ENCODE results near the gene SLC30A5. TPM values are rescaled to one million over a fixed set of nuclear protein-coding genes. Genes with fewer than 3 reads are reported as not detected.
"Not testable (repeated sequence)": the region's sequence is repeated elsewhere in the genome, so short reads cannot be mapped to it uniquely, and the experiment has no call there.

SLC30A5 gene
- total RNA-seq = 10 to 100 TPM; 72.2 to 79.3 TPM

- H3K27me3 ChIP-seq (replicated peaks; ENCODE audit: insufficient read depth) = no peaks in the 10 kb centered on the region
- intact Hi-C loops (cut with DNase I) = loop anchor here (5.0 to 10.0 kb wide), 3 partner anchors 73 to 238 kb away; partner anchors contain the start of genes CCDC125 and CCNB1
- TF ChIP-seq POLR2AphosphoS5 (IDR thresholded peaks at IDR 0.05) (peak; percentile 98), POLR2A (IDR thresholded peaks at IDR 0.05) (peak; percentile 94)
- TF ChIP-seq, protein P1, sequence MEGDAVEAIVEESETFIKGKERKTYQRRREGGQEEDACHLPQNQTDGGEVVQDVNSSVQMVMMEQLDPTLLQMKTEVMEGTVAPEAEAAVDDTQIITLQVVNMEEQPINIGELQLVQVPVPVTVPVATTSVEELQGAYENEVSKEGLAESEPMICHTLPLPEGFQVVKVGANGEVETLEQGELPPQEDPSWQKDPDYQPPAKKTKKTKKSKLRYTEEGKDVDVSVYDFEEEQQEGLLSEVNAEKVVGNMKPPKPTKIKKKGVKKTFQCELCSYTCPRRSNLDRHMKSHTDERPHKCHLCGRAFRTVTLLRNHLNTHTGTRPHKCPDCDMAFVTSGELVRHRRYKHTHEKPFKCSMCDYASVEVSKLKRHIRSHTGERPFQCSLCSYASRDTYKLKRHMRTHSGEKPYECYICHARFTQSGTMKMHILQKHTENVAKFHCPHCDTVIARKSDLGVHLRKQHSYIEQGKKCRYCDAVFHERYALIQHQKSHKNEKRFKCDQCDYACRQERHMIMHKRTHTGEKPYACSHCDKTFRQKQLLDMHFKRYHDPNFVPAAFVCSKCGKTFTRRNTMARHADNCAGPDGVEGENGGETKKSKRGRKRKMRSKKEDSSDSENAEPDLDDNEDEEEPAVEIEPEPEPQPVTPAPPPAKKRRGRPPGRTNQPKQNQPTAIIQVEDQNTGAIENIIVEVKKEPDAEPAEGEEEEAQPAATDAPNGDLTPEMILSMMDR (IDR thresholded peaks at IDR 0.05) = peak; percentile 84 to 98 (median 96)
- peak; percentile 99 for DNase-seq (ENCODE audit: low spot score)
- H3K27ac ChIP-seq = peak within 1 kb of the TSS; percentile 93 to 96
- peak within 1 kb of the TSS; percentile 85 to 92 for H3K4me3 ChIP-seq
- H3K9me3 ChIP-seq = no peaks in the 10 kb centered on the region
- H3K36me3 ChIP-seq = no peaks in the 10 kb centered on the region
- 0% methylated on average over 51 of the region's 79 CpGs for WGBS
- peaks cover 7% of the 10 kb centered on the region for H3K4me1 ChIP-seq (replicated peaks)
Measured at GRCh38 chr5:69093771-69094482, at the start of gene SLC30A5. Gene SLC30A5, plus strand, starts transcription at chr5:69094014. Its CDS starts 242 bp downstream, at chr5:69094256.

DNA sequence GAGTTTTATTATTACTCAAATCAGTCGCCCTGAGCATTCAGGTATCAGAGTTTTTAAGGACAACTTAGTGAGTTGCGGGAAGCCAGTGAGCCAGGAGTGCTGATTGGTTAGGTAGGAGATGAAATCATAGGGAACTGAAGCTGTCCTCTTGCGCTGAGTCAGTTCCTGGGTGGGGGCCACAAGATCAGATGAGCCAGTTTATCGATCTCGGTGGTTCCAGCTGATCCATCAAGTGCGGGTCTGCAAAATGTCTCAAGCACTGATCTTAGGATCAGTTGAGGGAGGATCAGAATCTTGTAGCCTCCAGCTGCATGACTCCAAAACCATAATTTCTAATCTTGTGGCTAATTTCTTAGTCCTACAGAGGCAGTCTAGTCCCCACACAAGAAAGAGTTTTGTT lies 48.6 kb upstream of the SLC30A5 start:
- H3K4me3 ChIP-seq; H3K9me3 ChIP-seq; intact Hi-C loops (cut with DNase I); DNase-seq (ENCODE audit: low spot score); H3K4me1 ChIP-seq (replicated peaks); H3K27ac ChIP-seq; H3K27me3 ChIP-seq (replicated peaks; ENCODE audit: insufficient read depth); H3K36me3 ChIP-seq: not testable (repeated sequence)
- 95% methylated on average over 6 of the region's 6 CpGs for WGBS

DNA sequence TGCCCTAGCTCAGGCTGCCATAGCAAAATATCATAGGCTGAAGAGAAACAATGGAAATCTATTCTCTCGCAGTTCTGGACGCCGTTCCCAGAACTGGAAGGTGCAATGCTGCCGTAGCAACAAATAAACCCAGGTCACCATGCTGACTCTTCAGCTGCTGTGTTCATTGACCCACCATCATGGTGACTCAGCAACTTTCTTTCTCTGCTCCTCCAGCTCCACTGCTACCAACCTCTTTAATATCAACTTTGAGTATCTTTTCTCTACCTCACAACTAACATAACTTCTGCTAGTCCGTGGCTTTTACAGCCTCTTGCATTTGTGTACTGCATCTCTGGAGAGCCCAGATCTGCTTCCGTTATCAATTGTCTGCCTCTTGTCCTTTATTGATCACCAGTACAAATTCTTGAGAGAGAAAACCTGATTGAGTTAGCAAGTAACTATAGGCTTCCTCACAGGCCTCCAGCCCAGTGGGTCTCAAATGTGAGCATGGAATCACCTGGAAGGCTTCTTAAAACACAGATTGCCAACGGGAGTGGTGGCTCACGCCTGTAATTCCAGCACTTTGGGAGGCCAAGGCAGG lies 47.3 kb upstream of the SLC30A5 start:
- H3K27me3 ChIP-seq (replicated peaks; ENCODE audit: insufficient read depth) = no peaks in the 10 kb centered on the region
- TF ChIP-seq, protein P1 (IDR thresholded peaks at IDR 0.05) = no peak
- TF ChIP-seq POLR2A (IDR thresholded peaks at IDR 0.05) = no peak
- no peak for TF ChIP-seq POLR2AphosphoS5 (IDR thresholded peaks at IDR 0.05)
- no peak overlapping the region for H3K27ac ChIP-seq
- H3K4me3 ChIP-seq = no peak overlapping the region
- H3K36me3 ChIP-seq = no peaks in the 10 kb centered on the region
- no peaks in the 10 kb centered on the region for H3K9me3 ChIP-seq
- 95% methylated on average over 8 of the region's 8 CpGs for WGBS
- H3K4me1 ChIP-seq (replicated peaks) = no peaks in the 10 kb centered on the region
- intact Hi-C loops (cut with DNase I) = no loop called here
- DNase-seq (ENCODE audit: low spot score) = no peak

DNA sequence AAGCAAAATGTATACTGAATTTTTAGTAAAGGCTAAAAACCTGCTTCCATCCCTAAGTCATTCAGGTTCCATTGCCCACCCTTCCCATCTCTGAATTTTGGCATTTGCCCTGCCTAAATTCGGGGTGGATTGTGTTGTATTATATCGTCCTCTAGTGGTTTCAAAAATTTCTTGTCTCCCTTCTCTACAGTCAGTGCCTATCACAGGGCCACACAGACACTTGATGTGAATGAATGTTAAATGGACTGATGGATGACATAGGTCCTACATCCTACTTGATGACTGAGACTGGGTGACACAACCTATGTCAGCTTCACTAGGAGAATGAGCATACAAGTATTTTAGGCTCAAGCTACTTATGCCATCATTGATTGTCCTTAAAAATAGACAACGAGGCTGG lies 45.6 kb upstream of the SLC30A5 start:
- H3K27me3 ChIP-seq (replicated peaks; ENCODE audit: insufficient read depth) = no peaks in the 10 kb centered on the region
- H3K4me3 ChIP-seq = no peak overlapping the region
- no peak overlapping the region for H3K27ac ChIP-seq
- H3K36me3 ChIP-seq = no peaks in the 10 kb centered on the region
- no peak for TF ChIP-seq POLR2A (IDR thresholded peaks at IDR 0.05)
- TF ChIP-seq, protein P1 (IDR thresholded peaks at IDR 0.05) = peak in 3 of 4 experiments; percentile 14 to 49 (median 48)
- no peak for TF ChIP-seq POLR2AphosphoS5 (IDR thresholded peaks at IDR 0.05)
- 28% methylated on average over 3 of the region's 3 CpGs for WGBS
- intact Hi-C loops (cut with DNase I) = no loop called here
- H3K4me1 ChIP-seq (replicated peaks) = no peaks in the 10 kb centered on the region
- DNase-seq (ENCODE audit: low spot score) = no peak
- no peaks in the 10 kb centered on the region for H3K9me3 ChIP-seq

DNA sequence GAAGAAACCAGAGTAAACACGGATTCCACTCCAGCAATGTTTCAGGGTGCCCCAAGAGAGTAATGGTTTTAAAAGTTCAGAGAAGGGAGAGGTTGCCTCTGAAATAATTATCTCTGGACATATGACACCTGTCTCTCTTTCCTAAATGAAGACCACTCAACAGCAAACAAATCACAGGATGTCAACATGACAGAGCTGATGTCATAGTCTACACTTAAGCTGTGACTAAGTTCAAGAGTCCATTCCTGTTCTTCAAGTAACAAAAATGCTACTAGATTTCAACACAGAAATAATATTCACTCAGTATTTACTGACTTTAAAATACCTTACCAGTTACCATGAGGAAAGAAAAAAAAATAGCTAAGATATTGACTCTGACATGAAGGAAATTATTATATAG lies 44.7 kb upstream of the SLC30A5 start:
- Histone ChIP-seq H3K36me3 (no peaks in the 10 kb centered on the region), H3K9me3 (no peaks in the 10 kb centered on the region), H3K27me3 (replicated peaks; ENCODE audit: insufficient read depth) (no peaks in the 10 kb centered on the region), H3K4me3 (no peak overlapping the region), H3K27ac (no peak overlapping the region), H3K4me1 (replicated peaks) (no peaks in the 10 kb centered on the region)
- 85% methylated on average over 1 of the region's 1 CpG for WGBS
- no peak for DNase-seq (ENCODE audit: low spot score)
- TF ChIP-seq, protein P1 (IDR thresholded peaks at IDR 0.05) = no peak
- TF ChIP-seq POLR2AphosphoS5 (IDR thresholded peaks at IDR 0.05) (no peak), POLR2A (IDR thresholded peaks at IDR 0.05) (no peak)
- intact Hi-C loops (cut with DNase I) = no loop called here
